ENCODE results near the gene FRY. TPM values are rescaled to one million over a fixed set of nuclear protein-coding genes. Genes with fewer than 3 reads are reported as not detected.

FRY gene
- polyA plus RNA-seq, 2 donors = 2.4 to 4.3 TPM

GRCh38 chr13:32063619-32064233, 32.2 kb downstream of the FRY start:
- 86 to 93% methylated on average over 8 of the region's 8 CpGs for WGBS, 2 donors
- Histone ChIP-seq H3K36me3 (ENCODE audit: control insufficient read depth in 2 of 2, insufficient read depth in 2 of 2, low read length in 1 of 2) (no peaks in the 10 kb centered on the region), H3K27ac (ENCODE audit: low read depth in 2 of 2, low read length in 1 of 2) (no peak overlapping the region), H3K27me3 (ENCODE audit: control insufficient read depth in 1 of 2, insufficient read depth in 2 of 2, low read length in 2 of 2) (no peaks in the 10 kb centered on the region), H3K4me1 (ENCODE audit: control insufficient read depth in 2 of 2, insufficient read depth in 2 of 2, low read length in 1 of 2) (no peaks in the 10 kb centered on the region), H3K9me3 (ENCODE audit: control insufficient read depth in 2 of 2, insufficient read depth in 1 of 2, low read depth in 1 of 2, low read length in 1 of 2) (no peaks in the 10 kb centered on the region), H3K4me3 (ENCODE audit: low read depth in 1 of 2, low read length in 2 of 2) (no peak overlapping the region)

GRCh38 chr13:32067149-32067961, 35.8 kb downstream of the FRY start:
- WGBS, 2 donors = 84 to 91% methylated on average over 6 of the region's 6 CpGs
- Histone ChIP-seq H3K36me3 (ENCODE audit: control insufficient read depth in 2 of 2, insufficient read depth in 2 of 2, low read length in 1 of 2) (no peaks in the 10 kb centered on the region), H3K27ac (ENCODE audit: low read depth in 2 of 2, low read length in 1 of 2) (no peak overlapping the region), H3K27me3 (ENCODE audit: control insufficient read depth in 1 of 2, insufficient read depth in 2 of 2, low read length in 2 of 2) (no peaks in the 10 kb centered on the region), H3K4me1 (ENCODE audit: control insufficient read depth in 2 of 2, insufficient read depth in 2 of 2, low read length in 1 of 2) (no peaks in the 10 kb centered on the region), H3K4me3 (ENCODE audit: low read depth in 1 of 2, low read length in 2 of 2) (no peak overlapping the region), H3K9me3 (ENCODE audit: control insufficient read depth in 2 of 2, insufficient read depth in 1 of 2, low read depth in 1 of 2, low read length in 1 of 2) (no peaks in the 10 kb centered on the region)

GRCh38 chr13:32068255-32068654, 36.7 kb downstream of the FRY start:
- WGBS, 2 donors = 73 to 76% methylated on average over 5 of the region's 5 CpGs
- Histone ChIP-seq H3K9me3 (ENCODE audit: control insufficient read depth in 2 of 2, insufficient read depth in 1 of 2, low read depth in 1 of 2, low read length in 1 of 2) (no peaks in the 10 kb centered on the region), H3K4me1 (ENCODE audit: control insufficient read depth in 2 of 2, insufficient read depth in 2 of 2, low read length in 1 of 2) (no peaks in the 10 kb centered on the region), H3K4me3 (ENCODE audit: low read depth in 1 of 2, low read length in 2 of 2) (no peak overlapping the region), H3K27ac (ENCODE audit: low read depth in 2 of 2, low read length in 1 of 2) (no peak overlapping the region), H3K36me3 (ENCODE audit: control insufficient read depth in 2 of 2, insufficient read depth in 2 of 2, low read length in 1 of 2) (no peaks in the 10 kb centered on the region), H3K27me3 (ENCODE audit: control insufficient read depth in 1 of 2, insufficient read depth in 2 of 2, low read length in 2 of 2) (no peaks in the 10 kb centered on the region)

GRCh38 chr13:32073180-32073864, 41.7 kb downstream of the FRY start:
- H3K4me1 ChIP-seq (ENCODE audit: control insufficient read depth in 2 of 2, insufficient read depth in 2 of 2, low read length in 1 of 2) = no peaks in the 10 kb centered on the region
- H3K36me3 ChIP-seq (ENCODE audit: control insufficient read depth in 2 of 2, insufficient read depth in 2 of 2, low read length in 1 of 2) = no peaks in the 10 kb centered on the region
- no peaks in the 10 kb centered on the region for H3K9me3 ChIP-seq (ENCODE audit: control insufficient read depth in 2 of 2, insufficient read depth in 1 of 2, low read depth in 1 of 2, low read length in 1 of 2)
- no peak overlapping the region for H3K4me3 ChIP-seq (ENCODE audit: low read depth in 1 of 2, low read length in 2 of 2)
- WGBS, 2 donors = 87 to 90% methylated on average over 6 of the region's 6 CpGs
- H3K27me3 ChIP-seq (ENCODE audit: control insufficient read depth in 1 of 2, insufficient read depth in 2 of 2, low read length in 2 of 2) = no peaks in the 10 kb centered on the region
- H3K27ac ChIP-seq (ENCODE audit: low read depth in 2 of 2, low read length in 1 of 2) = no peak overlapping the region

- no peak overlapping the region for H3K4me3 ChIP-seq (ENCODE audit: low read depth in 1 of 2, low read length in 2 of 2)
- H3K9me3 ChIP-seq (ENCODE audit: control insufficient read depth in 2 of 2, insufficient read depth in 1 of 2, low read depth in 1 of 2, low read length in 1 of 2) = no peaks in the 10 kb centered on the region
- no peaks in the 10 kb centered on the region for H3K36me3 ChIP-seq (ENCODE audit: control insufficient read depth in 2 of 2, insufficient read depth in 2 of 2, low read length in 1 of 2)
- no peak overlapping the region for H3K27ac ChIP-seq (ENCODE audit: low read depth in 2 of 2, low read length in 1 of 2)
- H3K4me1 ChIP-seq (ENCODE audit: control insufficient read depth in 2 of 2, insufficient read depth in 2 of 2, low read length in 1 of 2) = no peaks in the 10 kb centered on the region
- 63 to 66% methylated on average over 2 of the region's 2 CpGs for WGBS, 2 donors
- H3K27me3 ChIP-seq (ENCODE audit: control insufficient read depth in 1 of 2, insufficient read depth in 2 of 2, low read length in 2 of 2) = no peaks in the 10 kb centered on the region
Observed at GRCh38 chr13:32075170-32075851, 43.7 kb downstream of the FRY start.

- no peak overlapping the region for H3K4me3 ChIP-seq (ENCODE audit: low read depth in 1 of 2, low read length in 2 of 2)
- no peaks in the 10 kb centered on the region for H3K9me3 ChIP-seq (ENCODE audit: control insufficient read depth in 2 of 2, insufficient read depth in 1 of 2, low read depth in 1 of 2, low read length in 1 of 2)
- WGBS, 2 donors = 71 to 88% methylated on average over 3 of the region's 3 CpGs
- no peaks in the 10 kb centered on the region for H3K27me3 ChIP-seq (ENCODE audit: control insufficient read depth in 1 of 2, insufficient read depth in 2 of 2, low read length in 2 of 2)
- H3K27ac ChIP-seq (ENCODE audit: low read depth in 2 of 2, low read length in 1 of 2) = no peak overlapping the region
- no peaks in the 10 kb centered on the region for H3K4me1 ChIP-seq (ENCODE audit: control insufficient read depth in 2 of 2, insufficient read depth in 2 of 2, low read length in 1 of 2)
- no peaks in the 10 kb centered on the region for H3K36me3 ChIP-seq (ENCODE audit: control insufficient read depth in 2 of 2, insufficient read depth in 2 of 2, low read length in 1 of 2)
Observed at GRCh38 chr13:32079587-32079986, 48.0 kb downstream of the FRY start.

GRCh38 chr13:32080328-32080744, 48.8 kb downstream of the FRY start:
- no peaks in the 10 kb centered on the region for H3K27me3 ChIP-seq (ENCODE audit: control insufficient read depth in 1 of 2, insufficient read depth in 2 of 2, low read length in 2 of 2)
- H3K4me3 ChIP-seq (ENCODE audit: low read depth in 1 of 2, low read length in 2 of 2) = no peak overlapping the region
- 62 to 79% methylated on average over 1 of the region's 1 CpG for WGBS, 2 donors
- no peak overlapping the region for H3K27ac ChIP-seq (ENCODE audit: low read depth in 2 of 2, low read length in 1 of 2)
- H3K4me1 ChIP-seq (ENCODE audit: control insufficient read depth in 2 of 2, insufficient read depth in 2 of 2, low read length in 1 of 2) = no peaks in the 10 kb centered on the region
- H3K9me3 ChIP-seq (ENCODE audit: control insufficient read depth in 2 of 2, insufficient read depth in 1 of 2, low read depth in 1 of 2, low read length in 1 of 2) = no peaks in the 10 kb centered on the region
- H3K36me3 ChIP-seq (ENCODE audit: control insufficient read depth in 2 of 2, insufficient read depth in 2 of 2, low read length in 1 of 2) = no peaks in the 10 kb centered on the region

- Histone ChIP-seq H3K4me3 (ENCODE audit: low read depth in 1 of 2, low read length in 2 of 2) (no peak overlapping the region), H3K9me3 (ENCODE audit: control insufficient read depth in 2 of 2, insufficient read depth in 1 of 2, low read depth in 1 of 2, low read length in 1 of 2) (no peaks in the 10 kb centered on the region), H3K36me3 (ENCODE audit: control insufficient read depth in 2 of 2, insufficient read depth in 2 of 2, low read length in 1 of 2) (no peaks in the 10 kb centered on the region), H3K4me1 (ENCODE audit: control insufficient read depth in 2 of 2, insufficient read depth in 2 of 2, low read length in 1 of 2) (no peaks in the 10 kb centered on the region), H3K27ac (ENCODE audit: low read depth in 2 of 2, low read length in 1 of 2) (no peak overlapping the region), H3K27me3 (ENCODE audit: control insufficient read depth in 1 of 2, insufficient read depth in 2 of 2, low read length in 2 of 2) (no peaks in the 10 kb centered on the region)
- WGBS, 2 donors = 92 to 97% methylated on average over 2 of the region's 2 CpGs
Observed at GRCh38 chr13:32081591-32081990, 50.0 kb downstream of the FRY start.

- H3K27ac ChIP-seq (ENCODE audit: low read depth in 2 of 2, low read length in 1 of 2) = no peak overlapping the region
- no peaks in the 10 kb centered on the region for H3K9me3 ChIP-seq (ENCODE audit: control insufficient read depth in 2 of 2, insufficient read depth in 1 of 2, low read depth in 1 of 2, low read length in 1 of 2)
- no peaks in the 10 kb centered on the region for H3K36me3 ChIP-seq (ENCODE audit: control insufficient read depth in 2 of 2, insufficient read depth in 2 of 2, low read length in 1 of 2)
- H3K4me1 ChIP-seq (ENCODE audit: control insufficient read depth in 2 of 2, insufficient read depth in 2 of 2, low read length in 1 of 2) = no peaks in the 10 kb centered on the region
- H3K27me3 ChIP-seq (ENCODE audit: control insufficient read depth in 1 of 2, insufficient read depth in 2 of 2, low read length in 2 of 2) = no peaks in the 10 kb centered on the region
- 63 to 70% methylated on average over 2 of the region's 2 CpGs for WGBS, 2 donors
- H3K4me3 ChIP-seq (ENCODE audit: low read depth in 1 of 2, low read length in 2 of 2) = no peak overlapping the region
Observed at GRCh38 chr13:32086366-32086765, 54.8 kb downstream of the FRY start.
